Loucy (cell line): ENCODE measurements around the gene RAPGEF1.

Experiments
- H2AFZ ChIP-seq: fragments of 200-600 bp; sonication (generic); 2 replicates; pipeline ENCODE4 v1.6.0; 2016; ENCODE audit warnings: antibody characterized with exemption, mild to moderate bottlenecking, low read length, moderate library complexity
- H3F3A ChIP-seq: fragments of 200-600 bp; 2 replicates; pipeline ENCODE4 v1.6.0; 2016; ENCODE audit warnings: antibody characterized with exemption, low read depth, mild to moderate bottlenecking
- H3K27me3 ChIP-seq: fragments of 200-600 bp; sonication (generic); 2 replicates; pipeline ENCODE4 v1.6.1; 2014; ENCODE audit warnings: low read length, mild to moderate bottlenecking; ENCODE audit not compliant: insufficient read depth, poor library complexity, severe bottlenecking
- H3K36me3 ChIP-seq: fragments of 200-600 bp; sonication (generic); 2 replicates; pipeline ENCODE4 v1.6.1; 2016; ENCODE audit warnings: low read length; ENCODE audit not compliant: insufficient read depth
- H3K4me1 ChIP-seq: fragments of 200-600 bp; sonication (generic); 2 replicates; pipeline ENCODE4 v1.5.1; 2014; ENCODE audit warnings: low read length, mild to moderate bottlenecking; ENCODE audit not compliant: insufficient read depth, poor library complexity, severe bottlenecking
- H3K4me2 ChIP-seq: fragments of 200-600 bp; sonication (generic); 2 replicates; pipeline ENCODE4 v1.6.0; 2014; ENCODE audit warnings: antibody characterized with exemption, low read length, low read depth, mild to moderate bottlenecking; ENCODE audit not compliant: poor library complexity, severe bottlenecking
- H3K4me3 ChIP-seq: fragments of 200-600 bp; sonication (generic); 2 replicates; pipeline ENCODE4 v1.5.1; 2014; ENCODE audit warnings: low read length, mild to moderate bottlenecking, mixed read lengths; ENCODE audit not compliant: poor library complexity, severe bottlenecking
- H3K79me2 ChIP-seq: fragments of 200-600 bp; sonication (generic); 2 replicates; pipeline ENCODE4 v1.6.1; 2014; ENCODE audit warnings: low read length; ENCODE audit not compliant: insufficient read depth
- H3K9ac ChIP-seq: fragments of 200-600 bp; sonication (generic); 2 replicates; pipeline ENCODE4 v1.6.0; 2014; ENCODE audit warnings: mild to moderate bottlenecking, low read depth, low read length, moderate library complexity; ENCODE audit not compliant: poor library complexity, severe bottlenecking
- H3K9me2 ChIP-seq: fragments of 200-600 bp; sonication (generic); replicated peaks from 2 replicates; pipeline ENCODE4 v1.6.1; 2016; ENCODE audit warnings: low read depth, low read length, mixed read lengths
- H3K9me3 ChIP-seq: fragments of 200-600 bp; sonication (generic); 2 replicates; pipeline ENCODE4 v1.6.1; 2014; ENCODE audit warnings: mild to moderate bottlenecking, antibody characterized with exemption, low read length, low read depth; ENCODE audit not compliant: insufficient read depth
- H4K20me1 ChIP-seq: fragments of 200-600 bp; sonication (generic); 2 replicates; pipeline ENCODE4 v1.6.0; 2014; ENCODE audit warnings: antibody characterized with exemption, low read length, mild to moderate bottlenecking; ENCODE audit not compliant: insufficient read depth, poor library complexity, severe bottlenecking
- CTCF ChIP-seq: fragments of 200-600 bp; sonication (generic); conservative IDR thresholded peaks from 2 replicates; pipeline ENCODE4 v1.5.1; 2014; ENCODE audit warnings: mild to moderate bottlenecking, antibody characterized with exemption, low read length
- EZH2phosphoT487 ChIP-seq: fragments of 200-600 bp; IDR thresholded peaks from 2 replicates; pipeline ENCODE4 v1.6.1; 2018; ENCODE audit warnings: antibody characterized with exemption, mild to moderate bottlenecking, moderate library complexity, borderline replicate concordance

Gene RAPGEF1

GRCh38 chr9:131736431-131736830 is 3.4 kb downstream of the RAPGEF1 start:
- Histone ChIP-seq H2AFZ (no peak overlapping the region), H3K27me3 (no peaks in the 10 kb centered on the region), H3K9me2 (no peaks in the 10 kb centered on the region), H3F3A (peaks cover 36% of the 10 kb centered on the region), H4K20me1 (peaks cover 37% of the 10 kb centered on the region), H3K9ac (peak overlapping the region; percentile 73), H3K79me2 (peaks cover 55% of the 10 kb centered on the region), H3K9me3 (no peaks in the 10 kb centered on the region), H3K4me3 (peak overlapping the region; percentile 72), H3K36me3 (no peaks in the 10 kb centered on the region), H3K4me2 (peak overlapping the region; percentile 97), H3K4me1 (peaks cover 64% of the 10 kb centered on the region)
- TF ChIP-seq CTCF (no peak), EZH2phosphoT487 (no peak)

GRCh38 chr9:131735238-131736128 is 4.4 kb downstream of the RAPGEF1 start:
- peak overlapping the region; percentile 72 for H3K4me3 ChIP-seq
- no peaks in the 10 kb centered on the region for H3K9me3 ChIP-seq
- H3F3A ChIP-seq: peaks cover 42% of the 10 kb centered on the region
- no peak overlapping the region for H2AFZ ChIP-seq
- peaks cover 74% of the 10 kb centered on the region for H3K4me1 ChIP-seq
- TF ChIP-seq EZH2phosphoT487 (no peak), CTCF (no peak)
- peak overlapping the region; percentile 97 for H3K4me2 ChIP-seq
- H3K9me2 ChIP-seq: no peaks in the 10 kb centered on the region
- no peaks in the 10 kb centered on the region for H3K36me3 ChIP-seq
- peaks cover 37% of the 10 kb centered on the region for H4K20me1 ChIP-seq
- H3K27me3 ChIP-seq: no peaks in the 10 kb centered on the region
- H3K9ac ChIP-seq: peak overlapping the region; percentile 73
- peaks cover 62% of the 10 kb centered on the region for H3K79me2 ChIP-seq

DNA sequence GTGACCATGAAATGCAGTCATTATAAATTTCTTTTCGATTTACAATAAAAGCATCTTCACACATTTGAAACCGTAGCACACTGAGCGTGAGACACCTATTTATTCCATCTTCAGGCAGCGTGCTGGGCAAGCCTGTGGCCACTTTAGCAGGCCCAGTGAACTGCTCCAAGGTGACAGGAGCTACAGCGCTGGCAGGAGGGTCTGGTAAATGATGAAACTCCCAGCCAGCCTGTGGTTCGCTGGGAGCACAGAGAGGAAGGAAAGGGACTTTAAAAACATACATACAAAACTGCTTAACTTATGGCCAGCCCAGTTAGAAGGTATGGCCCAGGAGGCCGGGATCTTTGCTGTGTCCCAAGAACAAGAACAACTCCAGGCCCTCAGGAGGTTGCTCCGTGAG is 5.1 kb downstream of the RAPGEF1 start:
- Histone ChIP-seq H3K4me2 (peak overlapping the region; percentile 97), H3K9me3 (no peaks in the 10 kb centered on the region), H2AFZ (no peak overlapping the region), H3K79me2 (peaks cover 69% of the 10 kb centered on the region), H3K9me2 (no peaks in the 10 kb centered on the region), H3K36me3 (no peaks in the 10 kb centered on the region), H3K4me3 (peak overlapping the region; percentile 72), H3K4me1 (peaks cover 74% of the 10 kb centered on the region), H4K20me1 (peaks cover 37% of the 10 kb centered on the region), H3K27me3 (no peaks in the 10 kb centered on the region), H3K9ac (peak overlapping the region; percentile 73), H3F3A (peaks cover 42% of the 10 kb centered on the region)
- TF ChIP-seq CTCF (no peak), EZH2phosphoT487 (no peak)
